GM19023 (cell line): ENCODE results near the gene MYOCOS.
"Not testable (repeated sequence)": the region's sequence is repeated elsewhere in the genome, so short reads cannot be mapped to it uniquely, and the experiment has no call there.

Experiments
- ATAC-seq: cut with Tn5 transposase; IDR thresholded peaks from one replicate; pipeline ENCODE4 v1.9.1; 2021; ENCODE audit warnings: mild to moderate bottlenecking, moderate library complexity; ENCODE audit not compliant: unreplicated experiment

The MYOCOS gene

GRCh38 chr1:171622152-171622462 is at the start of gene MYOCOS:
TSS of gene MYOCOS (plus strand) at chr1:171622243. CDS start at chr1:171623884, 1,641 bp downstream.
- no peak for ATAC-seq

- ATAC-seq, result no peak
Measured at GRCh38 chr1:171576144-171576543, 45.9 kb upstream of the MYOCOS start.

- no peak for ATAC-seq
Measured at GRCh38 chr1:171581226-171581625, 40.8 kb upstream of the MYOCOS start.

- no peak for ATAC-seq
Measured at GRCh38 chr1:171581766-171582165, 40.3 kb upstream of the MYOCOS start.

- no peak for ATAC-seq
Measured at GRCh38 chr1:171582589-171582988, 39.5 kb upstream of the MYOCOS start.

GRCh38 chr1:171583591-171584201 is 38.3 kb upstream of the MYOCOS start:
- no peak for ATAC-seq

- no peak for ATAC-seq
Measured at GRCh38 chr1:171585715-171586114, 36.3 kb upstream of the MYOCOS start.

- no peak for ATAC-seq
Measured at GRCh38 chr1:171588230-171588629, 33.8 kb upstream of the MYOCOS start.

GRCh38 chr1:171590022-171590421 is 32.0 kb upstream of the MYOCOS start:
- ATAC-seq, result no peak

GRCh38 chr1:171595324-171595723 is 26.7 kb upstream of the MYOCOS start:
- ATAC-seq, result no peak

GRCh38 chr1:171596119-171596518 is 25.9 kb upstream of the MYOCOS start:
- no peak for ATAC-seq

GRCh38 chr1:171596705-171597104 is 25.3 kb upstream of the MYOCOS start:
- no peak for ATAC-seq

- no peak for ATAC-seq
Measured at GRCh38 chr1:171597203-171597602, 24.8 kb upstream of the MYOCOS start.

- not testable (repeated sequence) for ATAC-seq
Measured at GRCh38 chr1:171600310-171600709, 21.7 kb upstream of the MYOCOS start.

- no peak for ATAC-seq
Measured at GRCh38 chr1:171600862-171601261, 21.2 kb upstream of the MYOCOS start.

- not testable (repeated sequence) for ATAC-seq
Measured at GRCh38 chr1:171603042-171603441, 19.0 kb upstream of the MYOCOS start.

GRCh38 chr1:171606402-171606941 is 15.6 kb upstream of the MYOCOS start:
- ATAC-seq, result peak; percentile 57

- no peak for ATAC-seq
Measured at GRCh38 chr1:171610385-171610784, 11.7 kb upstream of the MYOCOS start.

GRCh38 chr1:171611306-171611705 is 10.7 kb upstream of the MYOCOS start:
- no peak for ATAC-seq

- no peak for ATAC-seq
Measured at GRCh38 chr1:171613282-171613681, 8.8 kb upstream of the MYOCOS start.

GRCh38 chr1:171615122-171615906 is 6.7 kb upstream of the MYOCOS start:
- peak; percentile 37 for ATAC-seq

- ATAC-seq, result no peak
Measured at GRCh38 chr1:171616586-171616985, 5.5 kb upstream of the MYOCOS start.
